Activated CD4-positive, alpha-beta T cell treated with anti-CD3 and anti-CD28 coated beads, Interleukin-2, amount 10 ng/mL, durations not matched to agents 7 days and 5 days (primary cell): ENCODE data around the gene SAA2. TPM values are rescaled to one million over a fixed set of nuclear protein-coding genes. Genes with fewer than 3 reads are reported as not detected.
"Not testable (repeated sequence)": the region's sequence is repeated elsewhere in the genome, so short reads cannot be mapped to it uniquely, and the experiment has no call there.

Experiments used
- CTCF ChIA-PET: fragments of 350-600 bp; sonication (Branson Sonifier 250); formaldehyde crosslinking; loops from one replicate; lab custom pipeline; 2021; ENCODE audit warnings: antibody characterized with exemption; lab: Charles Lee
- POLR2A ChIA-PET: fragments of 350-600 bp; sonication (Branson Sonifier 250); formaldehyde crosslinking; loops from one replicate; lab custom pipeline; 2021; ENCODE audit warnings: antibody characterized with exemption; lab: Charles Lee
- DNase-seq: peaks from one replicate; pipeline ENCODE4 v3.0.0-alpha.2; 2020
- H3K27ac Mint-ChIP-seq: one replicate; pipeline ENCODE4 v1.8.0; 2021; ENCODE audit warnings: mild to moderate bottlenecking, moderate library complexity, mixed read lengths
- H3K27me3 Mint-ChIP-seq: one replicate; pipeline ENCODE4 v1.8.0; 2021; ENCODE audit warnings: mixed read lengths
- H3K36me3 Mint-ChIP-seq: one replicate; pipeline ENCODE4 v1.8.0; 2021; ENCODE audit warnings: low read depth, mixed read lengths
- H3K4me1 Mint-ChIP-seq: one replicate; pipeline ENCODE4 v1.8.0; 2021; ENCODE audit warnings: mixed read lengths
- H3K4me3 Mint-ChIP-seq: one replicate; pipeline ENCODE4 v1.8.0; 2021; ENCODE audit warnings: mild to moderate bottlenecking, moderate library complexity, mixed read lengths
- H3K9me3 Mint-ChIP-seq: one replicate; pipeline ENCODE4 v1.8.0; 2021; ENCODE audit warnings: mixed read lengths
- total RNA-seq, 2 experiments: library from RNA; stranded (reverse); gene quantifications; one replicate each; pipeline ENCODE4 v1.2.3, GENCODE V29; 2021

Gene SAA2
- total RNA-seq, 2 experiments from 2014 or later = 0.27 TPM; not detected in 1

DNA sequence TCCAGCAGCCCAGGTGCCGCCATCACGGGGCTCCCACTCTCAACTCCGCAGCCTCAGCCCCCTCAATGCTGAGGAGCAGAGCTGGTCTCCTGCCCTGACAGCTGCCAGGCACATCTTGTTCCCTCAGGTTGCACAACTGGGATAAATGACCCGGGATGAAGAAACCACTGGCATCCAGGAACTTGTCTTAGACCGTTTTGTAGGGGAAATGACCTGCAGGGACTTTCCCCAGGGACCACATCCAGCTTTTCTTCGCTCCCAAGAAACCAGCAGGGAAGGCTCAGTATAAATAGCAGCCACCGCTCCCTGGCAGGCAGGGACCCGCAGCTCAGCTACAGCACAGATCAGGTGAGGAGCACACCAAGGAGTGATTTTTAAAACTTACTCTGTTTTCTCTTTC is 17.5 kb upstream of the SAA2 start, which contains the start of gene SAA1:
Gene SAA1 (plus strand): TSS at position 316 of the 400 bp plus-strand sequence. CDS start 624 bp downstream, outside the sequence.
- H3K4me3 Mint-ChIP-seq = no peak within 1 kb of the TSS
- DNase-seq = no peak
- no peaks in the 10 kb centered on the region for H3K9me3 Mint-ChIP-seq
- CTCF ChIA-PET = no interaction called here
- H3K27me3 Mint-ChIP-seq = peaks cover 3% of the 10 kb centered on the region
- H3K36me3 Mint-ChIP-seq = no peaks in the 10 kb centered on the region
- H3K4me1 Mint-ChIP-seq = peaks cover 32% of the 10 kb centered on the region
- POLR2A ChIA-PET = no interaction called here
- H3K27ac Mint-ChIP-seq = no peak within 1 kb of the TSS

DNA sequence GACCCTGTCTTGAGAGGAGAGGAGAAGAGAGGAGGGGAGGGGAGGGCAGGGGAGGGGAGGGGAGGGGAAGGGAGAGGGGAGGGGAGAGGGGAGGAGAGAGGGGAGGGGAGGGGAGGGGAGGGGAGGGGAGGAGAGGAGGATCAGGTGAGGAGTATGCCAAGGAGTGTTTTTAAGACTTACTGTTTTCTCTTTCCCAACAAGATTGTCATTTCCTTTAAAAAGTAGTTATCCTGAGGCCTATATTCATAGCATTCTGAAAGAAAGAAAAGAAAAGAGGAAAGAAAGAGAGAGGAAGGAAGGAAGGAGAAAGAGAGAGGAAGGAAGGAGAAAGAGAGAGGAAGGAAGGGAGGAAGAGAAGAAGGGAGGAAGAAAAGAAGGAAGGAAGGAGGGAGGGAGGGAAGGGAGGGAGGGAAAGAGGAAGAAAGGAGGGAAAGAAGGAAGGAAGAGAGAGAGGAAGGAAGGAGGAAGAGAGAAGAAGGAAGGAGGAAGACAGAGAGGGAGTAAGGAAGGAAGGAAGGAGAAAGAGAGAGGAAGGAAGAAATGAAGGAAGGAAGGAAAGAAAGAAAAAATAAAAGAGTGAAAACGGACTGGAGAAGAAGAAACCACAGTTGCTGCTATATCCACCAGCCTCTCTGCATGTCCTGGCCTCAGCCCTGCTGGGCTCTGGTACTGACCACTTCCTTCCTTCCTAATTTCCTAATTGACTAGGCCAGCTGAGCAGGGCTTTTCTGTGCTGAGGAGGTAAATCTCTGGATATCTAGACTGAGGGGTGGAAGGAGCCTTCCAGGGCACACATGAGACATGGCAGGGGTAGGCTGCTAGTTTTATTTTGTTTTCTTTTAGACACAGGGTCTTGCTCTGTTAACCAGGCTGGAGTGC is 16.4 kb upstream of the SAA2 start:
- DNase-seq = no peak
- Mint-ChIP-seq H3K9me3 (no peaks in the 10 kb centered on the region), H3K36me3 (no peaks in the 10 kb centered on the region), H3K27ac (no peak overlapping the region), H3K4me3 (no peak overlapping the region), H3K4me1 (peaks cover 32% of the 10 kb centered on the region), H3K27me3 (peaks cover 3% of the 10 kb centered on the region)
- ChIA-PET CTCF (interaction anchor here (0.8 kb wide), 1 partner anchor 21 kb away, joined by 3 read pairs; no protein-coding TSS in a partner anchor), POLR2A (no interaction called here)

DNA sequence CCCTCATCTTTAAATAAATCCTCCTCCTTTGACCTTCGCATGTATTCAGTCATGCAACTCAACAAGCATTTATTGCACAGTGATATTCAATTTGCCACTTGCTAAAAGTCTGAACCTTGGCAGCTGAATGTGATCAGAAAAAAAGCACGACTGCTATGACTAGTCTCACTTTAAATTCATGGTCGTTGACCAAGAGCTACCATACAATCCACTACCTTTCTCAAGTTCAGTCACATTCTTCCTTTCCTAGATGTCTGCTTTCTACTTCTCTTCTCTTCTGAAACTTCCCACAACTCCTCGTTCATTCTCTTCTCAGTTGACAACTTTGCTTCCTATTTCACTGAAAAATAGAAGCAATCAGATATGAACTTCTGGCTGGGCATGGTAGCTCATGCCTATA is 15.6 kb upstream of the SAA2 start:
- peaks cover 8% of the 10 kb centered on the region for H3K27me3 Mint-ChIP-seq
- ChIA-PET CTCF (interaction anchor here (0.8 kb wide), 1 partner anchor 20 kb away, joined by 3 read pairs; no protein-coding TSS in a partner anchor), POLR2A (no interaction called here)
- DNase-seq = no peak
- no peaks in the 10 kb centered on the region for H3K9me3 Mint-ChIP-seq
- no peak overlapping the region for H3K4me3 Mint-ChIP-seq
- H3K27ac Mint-ChIP-seq = no peak overlapping the region
- no peaks in the 10 kb centered on the region for H3K36me3 Mint-ChIP-seq
- H3K4me1 Mint-ChIP-seq = peaks cover 32% of the 10 kb centered on the region

DNA sequence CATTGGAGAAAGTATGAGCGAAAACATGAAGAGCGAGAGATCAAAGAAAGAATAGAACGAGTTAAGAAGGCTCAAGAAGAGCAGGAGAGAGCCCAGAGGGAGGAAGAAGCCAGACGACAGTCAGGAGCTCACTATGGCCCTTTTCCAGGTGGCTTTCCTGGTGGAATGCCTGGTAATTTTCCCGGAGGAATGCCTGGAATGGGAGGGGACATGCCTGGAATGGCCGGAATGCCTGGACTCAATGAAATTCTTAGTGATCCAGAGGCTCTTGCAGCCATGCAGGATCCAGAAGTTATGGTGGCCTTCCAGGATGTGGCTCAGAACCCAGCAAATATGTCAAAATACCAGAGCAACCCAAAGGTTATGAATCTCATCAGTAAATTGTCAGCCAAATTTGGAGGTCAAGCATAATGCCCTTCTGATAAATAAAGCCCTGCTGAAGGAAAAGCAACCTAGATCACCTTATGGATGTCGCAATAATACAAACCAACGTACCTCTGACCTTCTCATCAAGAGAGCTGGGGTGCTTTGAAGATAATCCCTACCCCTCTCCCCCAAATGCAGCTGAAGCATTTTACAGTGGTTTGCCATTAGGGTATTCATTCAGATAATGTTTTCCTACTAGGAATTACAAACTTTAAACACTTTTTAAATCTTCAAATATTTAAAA is 14.3 kb upstream of the SAA2 start:
- Mint-ChIP-seq H3K27me3 (peaks cover 12% of the 10 kb centered on the region), H3K4me1 (peaks cover 23% of the 10 kb centered on the region)
- POLR2A ChIA-PET, H3K36me3 Mint-ChIP-seq, H3K27ac Mint-ChIP-seq, H3K9me3 Mint-ChIP-seq, DNase-seq, CTCF ChIA-PET, H3K4me3 Mint-ChIP-seq: not testable (repeated sequence)

DNA sequence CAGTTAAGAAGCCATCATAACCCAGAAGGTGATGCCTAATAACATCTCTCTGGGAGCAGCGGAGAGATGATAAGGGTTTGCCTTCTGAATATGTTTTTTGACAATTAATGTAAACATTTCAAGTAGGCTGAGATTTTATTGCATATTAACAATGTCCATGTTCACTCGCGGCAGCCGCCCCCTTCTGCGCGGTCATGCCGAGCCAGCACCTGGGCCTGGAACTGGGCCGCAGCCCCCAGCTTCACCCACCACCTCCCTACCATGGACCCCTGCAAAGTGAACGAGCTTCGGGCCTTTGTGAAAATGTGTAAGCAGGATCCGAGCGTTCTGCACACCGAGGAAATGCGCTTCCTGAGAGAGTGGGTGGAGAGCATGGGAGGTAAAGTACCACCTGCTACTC is 13.3 kb upstream of the SAA2 start:
- DNase-seq = no peak
- Mint-ChIP-seq H3K27ac (no peak overlapping the region), H3K27me3 (peaks cover 16% of the 10 kb centered on the region), H3K9me3 (no peaks in the 10 kb centered on the region), H3K36me3 (no peaks in the 10 kb centered on the region), H3K4me3 (no peak overlapping the region), H3K4me1 (peaks cover 22% of the 10 kb centered on the region)
- POLR2A ChIA-PET = no interaction called here
- CTCF ChIA-PET = no interaction called here

DNA sequence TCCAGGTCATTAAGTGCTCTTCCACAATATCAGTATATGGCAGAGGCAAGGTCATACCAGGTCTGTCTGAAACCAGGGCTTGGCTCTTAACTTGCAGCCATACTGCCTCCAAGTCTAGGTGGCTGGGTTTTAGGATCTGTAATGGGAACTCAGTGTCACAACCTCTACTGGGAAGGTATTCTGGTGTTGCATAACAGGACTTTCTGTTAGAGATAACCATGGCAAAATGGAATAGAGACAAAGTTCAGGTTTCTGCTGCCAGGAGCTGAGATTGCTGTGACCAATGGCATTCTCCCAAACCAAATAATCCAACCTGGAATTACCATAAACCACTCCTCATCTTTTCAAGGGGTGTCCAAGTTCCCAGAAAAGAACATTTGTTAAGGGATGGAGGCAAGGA is 10.8 kb upstream of the SAA2 start:
- Mint-ChIP-seq H3K4me1 (peaks cover 6% of the 10 kb centered on the region), H3K36me3 (no peaks in the 10 kb centered on the region), H3K4me3 (no peak overlapping the region), H3K27ac (no peak overlapping the region), H3K9me3 (no peaks in the 10 kb centered on the region), H3K27me3 (peaks cover 18% of the 10 kb centered on the region)
- no peak for DNase-seq
- CTCF ChIA-PET = interaction anchor here (1.0 kb wide), 1 partner anchor 153 kb away, joined by 3 read pairs; the partner anchor contains the start of gene LDHC
- POLR2A ChIA-PET = no interaction called here

DNA sequence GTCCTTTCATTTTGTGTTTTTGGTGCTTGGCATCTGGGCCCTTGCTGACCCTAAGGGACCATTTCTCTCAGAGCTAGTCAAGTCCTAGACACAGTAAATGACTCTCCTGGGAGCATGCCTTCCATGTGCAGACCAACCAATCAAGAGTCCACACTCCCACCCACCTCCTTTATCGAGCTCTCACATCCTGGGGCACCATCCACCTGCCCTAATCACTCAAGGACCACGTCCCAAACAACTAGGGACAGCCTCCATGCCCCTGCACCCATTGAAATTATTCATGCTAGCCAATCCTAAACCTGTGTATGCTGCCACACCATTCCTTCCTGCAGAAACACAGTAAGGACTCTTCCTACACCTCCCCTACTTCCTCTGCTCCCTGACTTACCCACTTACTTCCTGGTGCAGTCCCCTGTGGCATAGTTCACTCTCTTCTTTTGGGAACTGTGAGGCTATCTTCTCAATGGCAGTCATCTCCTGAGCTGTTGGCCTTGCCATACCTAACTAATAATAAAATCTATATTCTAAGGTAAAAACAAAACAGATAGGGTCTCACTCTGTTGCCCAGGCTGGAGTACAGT is 6.4 kb upstream of the SAA2 start:
- no peaks in the 10 kb centered on the region for H3K36me3 Mint-ChIP-seq
- ChIA-PET CTCF (no interaction called here), POLR2A (no interaction called here)
- no peak for DNase-seq
- no peaks in the 10 kb centered on the region for H3K9me3 Mint-ChIP-seq
- peaks cover 15% of the 10 kb centered on the region for H3K27me3 Mint-ChIP-seq
- H3K27ac Mint-ChIP-seq = no peak overlapping the region
- H3K4me1 Mint-ChIP-seq = no peaks in the 10 kb centered on the region
- no peak overlapping the region for H3K4me3 Mint-ChIP-seq

DNA sequence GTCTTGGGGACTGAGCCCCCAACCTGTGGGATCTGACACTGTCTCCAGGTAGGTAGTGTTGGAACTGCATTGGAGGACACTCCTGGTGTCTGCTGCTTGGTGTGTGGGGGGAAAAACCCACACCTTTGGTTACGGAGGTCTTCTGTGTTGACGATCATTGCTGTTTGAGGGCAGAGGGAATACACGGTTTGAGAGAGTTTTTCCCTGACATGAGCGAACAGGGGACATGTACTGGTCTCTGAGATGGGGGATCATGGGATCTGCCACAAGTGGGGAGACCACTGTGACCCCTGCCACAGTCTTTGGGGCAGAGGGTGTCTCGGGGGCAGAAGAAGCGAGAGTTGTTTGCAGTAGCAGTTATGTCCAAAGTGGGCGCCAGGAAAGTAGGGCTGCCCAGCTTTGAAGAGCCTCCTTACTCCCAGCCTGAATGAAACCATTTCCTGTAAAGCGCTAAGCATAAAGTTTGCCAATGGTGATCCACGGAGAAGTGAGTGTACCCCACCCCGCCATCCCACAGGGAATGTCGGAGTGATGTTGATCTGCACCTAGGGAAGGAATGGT is 5.4 kb upstream of the SAA2 start:
- POLR2A ChIA-PET = no interaction called here
- Mint-ChIP-seq H3K27me3 (peaks cover 9% of the 10 kb centered on the region), H3K4me1 (no peaks in the 10 kb centered on the region), H3K4me3 (no peak overlapping the region), H3K27ac (no peak overlapping the region), H3K9me3 (no peaks in the 10 kb centered on the region), H3K36me3 (no peaks in the 10 kb centered on the region)
- DNase-seq = no peak
- CTCF ChIA-PET = no interaction called here

DNA sequence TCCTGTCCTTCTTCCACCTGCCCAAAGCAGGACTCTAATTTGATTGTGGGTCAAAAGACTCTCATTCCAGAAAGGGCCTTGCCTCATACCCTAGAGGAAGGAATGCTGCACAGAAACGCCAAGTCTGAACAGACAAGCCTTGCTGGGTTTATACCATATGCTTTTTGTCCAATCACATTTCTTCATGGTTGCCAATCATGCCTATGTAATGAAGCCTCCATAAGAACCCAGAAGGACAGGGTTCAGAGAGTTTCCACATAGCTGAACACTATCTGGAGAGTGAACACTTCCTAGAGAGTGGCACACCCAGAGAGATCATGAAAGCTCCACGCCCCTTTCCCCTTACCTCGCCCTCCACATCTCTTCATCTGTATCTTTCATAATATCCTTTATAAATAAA is 4.8 kb upstream of the SAA2 start:
- H3K27me3 Mint-ChIP-seq = peaks cover 8% of the 10 kb centered on the region
- H3K36me3 Mint-ChIP-seq = no peaks in the 10 kb centered on the region
- H3K9me3 Mint-ChIP-seq = no peaks in the 10 kb centered on the region
- no peak overlapping the region for H3K4me3 Mint-ChIP-seq
- DNase-seq = no peak
- no peaks in the 10 kb centered on the region for H3K4me1 Mint-ChIP-seq
- H3K27ac Mint-ChIP-seq = no peak overlapping the region
- ChIA-PET POLR2A (no interaction called here), CTCF (interaction anchor here (0.9 kb wide), 1 partner anchor 9 kb away, joined by 4 read pairs; no protein-coding TSS in a partner anchor)

DNA sequence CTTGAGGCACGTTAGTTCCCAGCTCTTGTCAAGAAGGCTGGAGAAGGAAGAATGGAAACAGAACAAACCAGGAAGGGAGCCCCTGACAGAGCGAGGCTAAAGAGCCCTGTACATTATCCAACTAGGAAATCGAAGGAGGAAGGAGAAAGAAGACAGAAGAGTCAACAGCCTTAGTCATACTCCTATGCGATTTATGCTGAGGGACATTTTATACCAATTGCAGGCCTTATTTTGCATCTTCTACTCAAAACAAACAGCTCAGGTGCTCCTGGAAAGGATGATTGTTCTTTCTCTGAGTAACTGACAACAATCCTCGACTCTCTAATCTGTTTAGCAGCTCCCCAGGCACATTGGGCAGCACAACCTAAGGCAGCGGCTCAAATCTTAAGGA is 1.3 kb downstream of the SAA2 start:
- H3K9me3 Mint-ChIP-seq, CTCF ChIA-PET, DNase-seq, H3K36me3 Mint-ChIP-seq, H3K27me3 Mint-ChIP-seq: not testable (repeated sequence)
- POLR2A ChIA-PET = interaction anchor here (0.6 kb wide), 1 partner anchor 20 kb away, joined by 3 read pairs; no protein-coding TSS in a partner anchor
- peak overlapping the region; percentile 65 for H3K4me3 Mint-ChIP-seq
- peaks cover 31% of the 10 kb centered on the region for H3K4me1 Mint-ChIP-seq
- peak overlapping the region; percentile 94 for H3K27ac Mint-ChIP-seq

DNA sequence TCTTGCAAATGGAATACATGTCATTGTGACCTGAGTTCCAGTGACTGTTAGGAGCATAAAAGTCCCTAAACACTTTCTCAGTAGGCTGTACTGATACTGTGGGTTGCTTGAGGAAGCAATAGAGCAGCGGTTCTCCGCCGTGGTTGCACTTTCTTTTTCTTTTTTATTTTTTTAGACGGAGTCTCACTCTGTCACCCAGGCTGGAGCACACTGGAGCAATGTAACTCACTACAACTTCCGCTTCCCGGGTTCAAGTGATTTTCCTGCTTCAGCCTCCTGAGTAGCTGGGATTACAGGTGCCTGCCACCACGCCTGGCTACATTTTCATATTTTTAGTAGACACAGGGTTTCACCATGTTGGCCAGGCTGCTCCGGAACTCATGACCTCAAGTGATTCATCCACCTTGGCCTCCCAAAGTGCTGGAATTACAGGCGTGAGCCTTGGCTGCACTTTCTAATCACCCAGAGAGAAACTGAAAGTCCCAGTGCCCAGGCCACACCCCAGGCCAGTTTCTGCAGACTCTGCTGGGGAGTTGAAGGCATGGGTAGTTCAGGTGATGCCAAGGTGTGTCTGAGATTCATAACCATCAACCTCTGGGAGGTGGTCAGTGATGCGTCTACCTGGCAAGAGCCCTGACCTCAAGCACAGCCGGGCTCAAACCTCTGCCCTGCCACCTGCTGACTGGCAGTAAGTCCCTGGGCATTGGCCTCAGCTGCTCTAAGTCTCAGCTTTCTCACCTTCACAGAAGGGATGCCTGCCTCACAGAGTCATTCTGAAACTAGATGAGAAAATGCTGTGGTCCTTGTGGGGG is 1.9 kb downstream of the SAA2 start:
- Mint-ChIP-seq H3K27ac (peak overlapping the region; percentile 94), H3K4me1 (peaks cover 31% of the 10 kb centered on the region), H3K4me3 (peak overlapping the region; percentile 65)
- DNase-seq = peak; percentile 47
- POLR2A ChIA-PET = interaction anchor here (0.6 kb wide), 2 partner anchors 21 to 81 kb away, joined by 3 to 4 read pairs; no protein-coding TSS in a partner anchor
- H3K9me3 Mint-ChIP-seq, H3K27me3 Mint-ChIP-seq, H3K36me3 Mint-ChIP-seq, CTCF ChIA-PET: not testable (repeated sequence)

DNA sequence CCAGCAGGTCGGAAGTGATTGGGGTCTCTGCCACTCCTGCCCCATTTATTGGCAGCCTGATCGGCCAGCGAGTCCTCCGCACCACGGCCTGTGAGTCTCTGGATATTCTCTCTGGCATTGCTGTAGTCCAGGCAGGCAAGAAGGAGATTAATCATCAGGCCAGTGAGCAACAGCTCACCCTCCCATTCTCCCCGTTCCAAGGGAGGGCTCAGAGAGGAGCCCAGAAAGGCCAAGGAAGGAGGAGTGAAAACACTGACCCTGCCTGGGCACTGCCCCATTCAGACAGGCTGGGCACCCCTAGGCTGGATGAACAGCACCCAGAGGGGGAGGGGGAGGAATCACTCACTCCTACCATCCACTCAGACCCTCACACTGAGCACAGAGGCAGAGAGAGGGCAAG is 3.1 kb downstream of the SAA2 start:
- Mint-ChIP-seq H3K4me1 (peaks cover 31% of the 10 kb centered on the region), H3K27ac (no peak overlapping the region), H3K27me3 (peaks cover 16% of the 10 kb centered on the region), H3K4me3 (no peak overlapping the region), H3K36me3 (no peaks in the 10 kb centered on the region), H3K9me3 (no peaks in the 10 kb centered on the region)
- CTCF ChIA-PET = interaction anchor here (2.7 kb wide), 1 partner anchor 15 kb away, joined by 9 read pairs; no protein-coding TSS in a partner anchor
- no peak for DNase-seq
- POLR2A ChIA-PET = no interaction called here
